OCI-LY3 (cell line): ENCODE measurements around the gene AXIN1.

Experiments used
- EZH2phosphoT487 ChIP-seq: fragments of 200-600 bp; shearing (Covaris generic); IDR thresholded peaks from 2 replicates; pipeline ENCODE4 v1.6.1; 2018; ENCODE audit warnings: antibody characterized with exemption, mixed run types, low read depth
- TF ChIP-seq, protein P1 (sequence below): fragments of 200-600, 300-600 bp; sonication (generic); IDR thresholded peaks from 2 replicates; pipeline ENCODE4 v1.5.1; 2014; ENCODE audit warnings: antibody characterized with exemption, low read length, low read depth

GRCh38 chr16:370979-371514 lies 18.5 kb upstream of the AXIN1 start:
- TF ChIP-seq, protein P1, sequence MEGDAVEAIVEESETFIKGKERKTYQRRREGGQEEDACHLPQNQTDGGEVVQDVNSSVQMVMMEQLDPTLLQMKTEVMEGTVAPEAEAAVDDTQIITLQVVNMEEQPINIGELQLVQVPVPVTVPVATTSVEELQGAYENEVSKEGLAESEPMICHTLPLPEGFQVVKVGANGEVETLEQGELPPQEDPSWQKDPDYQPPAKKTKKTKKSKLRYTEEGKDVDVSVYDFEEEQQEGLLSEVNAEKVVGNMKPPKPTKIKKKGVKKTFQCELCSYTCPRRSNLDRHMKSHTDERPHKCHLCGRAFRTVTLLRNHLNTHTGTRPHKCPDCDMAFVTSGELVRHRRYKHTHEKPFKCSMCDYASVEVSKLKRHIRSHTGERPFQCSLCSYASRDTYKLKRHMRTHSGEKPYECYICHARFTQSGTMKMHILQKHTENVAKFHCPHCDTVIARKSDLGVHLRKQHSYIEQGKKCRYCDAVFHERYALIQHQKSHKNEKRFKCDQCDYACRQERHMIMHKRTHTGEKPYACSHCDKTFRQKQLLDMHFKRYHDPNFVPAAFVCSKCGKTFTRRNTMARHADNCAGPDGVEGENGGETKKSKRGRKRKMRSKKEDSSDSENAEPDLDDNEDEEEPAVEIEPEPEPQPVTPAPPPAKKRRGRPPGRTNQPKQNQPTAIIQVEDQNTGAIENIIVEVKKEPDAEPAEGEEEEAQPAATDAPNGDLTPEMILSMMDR, result no peak
- no peak for TF ChIP-seq EZH2phosphoT487
